COLO668 (cell line): ENCODE results near the gene CPA2.

Experiments used
- DNase-seq: peaks from one replicate; lab custom pipeline; 2025; ENCODE audit not compliant: unreplicated experiment; lab: John Stamatoyannopoulos, UW

CPA2 gene

DNA sequence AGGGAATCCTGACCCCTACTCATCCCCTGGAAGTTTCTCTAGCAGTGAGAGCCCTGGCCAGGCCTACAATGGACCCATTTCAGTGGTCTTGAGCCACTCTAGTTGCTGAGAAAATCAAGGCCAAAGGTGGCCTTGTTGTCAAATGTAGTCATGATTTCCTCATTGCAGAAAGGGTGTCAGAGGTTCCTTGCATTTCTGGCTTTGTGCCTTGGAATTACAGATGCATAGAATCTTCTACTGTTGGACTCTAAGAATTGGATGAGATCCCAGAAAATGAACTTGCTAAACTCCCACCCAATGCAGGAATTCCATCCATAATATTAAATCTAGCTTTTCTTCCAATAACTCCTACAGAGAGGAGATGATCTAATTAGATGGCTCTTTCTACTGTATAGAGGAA lies 12.2 kb downstream of the CPA2 start:
- DNase-seq, result no peak

DNA sequence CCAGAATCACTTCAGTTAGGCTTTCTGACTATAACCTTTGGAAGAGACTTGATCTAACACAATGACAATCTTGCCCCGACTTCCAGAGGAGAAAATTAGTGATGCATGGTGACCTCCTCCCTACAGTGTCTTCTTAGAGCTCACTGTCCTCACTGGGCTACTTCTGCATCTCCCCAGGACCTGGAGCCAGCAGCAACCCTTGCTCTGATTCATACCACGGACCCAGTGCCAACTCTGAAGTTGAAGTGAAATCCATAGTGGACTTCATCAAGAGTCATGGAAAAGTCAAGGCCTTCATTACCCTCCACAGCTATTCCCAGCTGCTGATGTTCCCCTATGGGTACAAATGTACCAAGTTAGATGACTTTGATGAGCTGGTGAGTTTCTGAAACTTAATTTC lies 12.6 kb downstream of the CPA2 start:
- no peak for DNase-seq

DNA sequence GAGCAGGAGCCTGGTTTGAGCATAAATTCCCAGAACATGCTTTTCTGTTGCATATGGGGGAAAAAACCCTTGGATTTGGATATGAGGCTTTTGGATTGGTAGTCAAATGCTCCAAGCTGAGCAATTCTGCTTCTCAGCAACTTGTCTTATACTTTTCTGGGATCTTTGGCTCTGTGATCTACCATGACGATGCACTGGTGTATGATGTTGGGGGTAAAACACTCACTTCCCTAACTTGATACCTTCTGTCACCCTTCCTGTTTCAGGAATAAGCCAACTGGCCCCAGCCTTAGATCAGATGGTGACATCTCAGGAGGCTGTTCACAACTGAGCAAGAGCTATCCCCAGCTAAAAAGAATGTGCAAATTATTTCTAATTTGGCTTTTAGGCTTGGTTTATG lies 13.2 kb downstream of the CPA2 start:
- no peak for DNase-seq

DNA sequence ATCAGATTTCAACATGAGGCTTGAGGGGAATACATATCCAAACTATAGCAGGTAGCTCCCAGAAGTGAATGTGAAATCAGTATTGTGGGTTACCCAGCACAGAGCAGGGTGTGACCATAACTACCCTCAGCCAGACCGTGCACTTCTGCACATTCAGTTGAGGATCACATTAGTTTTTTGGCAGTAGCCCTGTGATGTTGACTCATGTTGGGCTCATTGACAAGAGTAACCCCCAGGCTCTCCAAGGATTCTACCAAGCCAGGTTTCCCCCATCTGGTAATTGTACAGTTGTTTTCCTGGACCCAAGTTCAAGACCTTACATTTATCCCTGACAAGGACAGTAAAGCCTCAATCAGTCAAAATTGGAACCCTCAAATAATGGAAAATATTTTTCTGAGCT lies 14.6 kb downstream of the CPA2 start:
- no peak for DNase-seq

DNA sequence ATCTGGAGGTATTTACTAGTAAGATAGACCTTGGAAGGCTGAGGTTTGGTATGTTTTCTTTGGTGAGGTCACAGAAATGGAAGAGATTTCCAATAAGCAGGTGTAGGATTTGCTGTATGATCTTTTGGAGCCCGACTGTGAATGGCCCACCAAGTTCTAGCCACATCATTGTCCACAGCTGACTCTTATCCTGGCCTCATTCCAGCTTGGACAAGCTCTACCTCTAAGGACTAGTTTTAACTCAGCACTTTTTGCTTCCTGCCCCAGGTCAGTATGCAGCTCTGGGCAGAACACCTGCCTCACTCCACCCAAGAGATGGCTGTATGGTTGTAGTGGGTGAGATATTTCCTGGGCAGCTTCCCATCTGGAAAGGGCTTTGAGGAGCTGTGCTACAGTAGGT lies 20.2 kb downstream of the CPA2 start:
- no peak for DNase-seq

DNA sequence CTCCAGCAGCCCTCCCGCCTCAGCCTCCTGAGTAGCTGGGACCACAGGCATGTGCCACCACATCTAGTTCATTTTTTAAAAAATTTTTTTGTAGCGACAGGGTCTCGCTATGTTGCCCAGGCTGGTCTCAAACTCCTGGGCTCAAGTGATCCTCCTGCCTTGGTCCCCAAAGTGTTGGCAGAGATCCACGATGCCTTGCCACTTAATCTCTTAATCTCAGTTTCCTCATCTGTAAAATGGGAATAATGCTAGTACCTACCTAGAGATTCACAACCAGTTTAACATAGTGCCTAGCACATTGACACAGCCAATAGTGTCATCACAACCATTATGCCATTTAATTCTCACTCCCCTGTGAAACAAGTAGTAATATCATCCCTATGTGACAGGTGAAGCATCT lies 21.5 kb downstream of the CPA2 start:
- no peak for DNase-seq

DNA sequence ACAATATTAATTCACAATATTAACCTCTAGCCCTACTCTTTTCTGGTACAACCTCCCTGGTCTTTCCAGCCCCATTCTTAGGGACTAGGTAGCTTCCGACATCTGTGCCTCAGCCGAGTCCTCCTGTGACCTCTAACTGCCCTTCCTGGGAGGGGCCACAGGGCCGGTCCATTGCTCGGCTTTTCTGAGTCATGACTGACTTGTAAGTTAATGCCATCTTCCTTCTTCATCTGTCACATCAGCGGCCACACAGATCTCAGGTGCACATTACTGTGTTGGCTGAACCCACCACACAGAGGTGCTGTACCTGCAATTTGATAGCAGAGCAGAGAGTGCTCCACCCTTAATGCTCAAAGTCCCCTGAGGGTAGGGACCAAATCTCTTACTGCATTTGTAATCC lies 22.2 kb downstream of the CPA2 start:
- DNase-seq, result no peak

DNA sequence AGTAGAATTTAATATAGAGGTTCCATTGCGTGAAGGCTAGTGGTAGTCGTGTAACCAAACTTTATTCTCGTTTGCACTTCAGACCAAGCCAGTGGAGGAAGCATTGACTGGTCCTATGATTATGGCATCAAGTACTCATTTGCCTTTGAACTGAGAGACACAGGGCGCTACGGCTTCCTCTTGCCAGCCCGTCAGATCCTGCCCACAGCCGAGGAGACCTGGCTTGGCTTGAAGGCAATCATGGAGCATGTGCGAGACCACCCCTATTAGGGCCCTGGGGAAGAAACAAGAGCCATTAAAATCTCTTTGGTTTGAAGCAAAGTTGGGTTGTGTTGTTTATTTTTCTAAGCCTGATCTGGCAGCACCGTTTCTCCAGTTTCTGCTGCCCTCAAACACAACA lies 22.8 kb downstream of the CPA2 start:
- DNase-seq, result no peak

DNA sequence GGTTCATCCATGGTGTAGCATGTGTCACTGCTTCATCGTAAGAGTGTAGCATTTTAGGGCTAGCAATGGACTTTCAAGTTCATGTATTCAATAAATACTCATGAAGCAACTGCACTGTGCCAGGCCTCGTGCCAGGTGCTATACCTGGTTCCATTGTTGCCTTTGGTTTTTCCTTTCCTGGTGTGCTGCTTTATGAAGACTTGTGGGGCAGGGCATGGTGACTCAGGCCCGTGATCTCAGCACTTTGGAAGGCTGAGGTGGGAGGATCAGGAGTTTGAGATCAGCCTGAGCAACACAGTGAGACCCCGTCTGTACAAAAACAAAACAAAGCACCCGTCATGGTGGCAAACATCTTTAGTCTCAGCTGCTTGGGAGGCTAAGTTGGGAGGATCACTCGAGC lies 24.1 kb downstream of the CPA2 start:
- no peak for DNase-seq

DNA sequence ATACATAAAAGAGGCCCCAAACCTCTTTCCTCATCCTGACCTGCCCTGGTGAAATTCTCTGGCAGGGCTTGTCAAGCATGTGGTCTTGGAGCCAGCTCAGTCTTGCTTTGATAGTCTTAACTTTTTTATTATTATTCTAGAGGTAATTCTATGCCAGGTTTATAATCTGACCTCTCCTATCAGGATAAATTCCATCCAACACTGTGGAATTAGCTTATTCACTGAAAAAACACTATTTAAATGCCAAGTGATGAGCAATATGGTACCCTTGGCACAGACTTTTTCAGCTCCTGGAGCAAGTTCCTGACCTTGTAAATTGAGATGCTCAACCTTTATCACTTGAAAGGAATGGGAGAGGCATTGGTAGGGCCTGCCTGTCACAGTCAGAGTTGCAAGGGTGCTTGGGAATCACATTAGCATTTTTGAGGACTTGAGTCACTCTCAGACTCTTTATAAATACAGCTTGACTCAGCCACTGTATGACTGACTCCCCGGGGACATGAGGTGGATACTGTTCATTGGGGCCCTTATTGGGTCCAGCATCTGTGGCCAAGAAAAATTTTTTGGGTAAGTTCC lies 26.1 kb downstream of the CPA2 start, which contains the start of gene CPA4:
Gene CPA4, plus strand, starts transcription at position 480 of the 576 bp plus-strand sequence. Its CDS starts 20 bp downstream, at position 500.
- DNase-seq, result no peak

DNA sequence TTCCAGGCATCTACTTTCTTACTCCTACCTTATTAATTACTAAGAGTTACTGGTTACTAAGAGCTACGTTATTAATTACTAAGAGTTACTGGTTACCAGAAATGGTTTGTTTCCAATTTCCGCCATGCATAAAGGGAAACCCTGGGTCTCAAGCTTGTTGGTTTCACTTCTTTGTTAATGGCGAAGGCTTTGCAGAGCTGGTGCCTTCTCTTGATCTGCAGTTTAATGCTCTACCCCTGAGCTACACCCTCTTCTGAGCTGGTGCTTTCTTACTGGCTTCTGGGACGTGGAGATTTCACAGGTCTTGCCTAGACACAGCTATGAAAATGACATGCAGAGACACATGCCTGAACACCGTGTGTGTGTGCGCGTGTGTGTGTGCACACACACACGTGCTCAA lies 26.9 kb downstream of the CPA2 start:
- no peak for DNase-seq

DNA sequence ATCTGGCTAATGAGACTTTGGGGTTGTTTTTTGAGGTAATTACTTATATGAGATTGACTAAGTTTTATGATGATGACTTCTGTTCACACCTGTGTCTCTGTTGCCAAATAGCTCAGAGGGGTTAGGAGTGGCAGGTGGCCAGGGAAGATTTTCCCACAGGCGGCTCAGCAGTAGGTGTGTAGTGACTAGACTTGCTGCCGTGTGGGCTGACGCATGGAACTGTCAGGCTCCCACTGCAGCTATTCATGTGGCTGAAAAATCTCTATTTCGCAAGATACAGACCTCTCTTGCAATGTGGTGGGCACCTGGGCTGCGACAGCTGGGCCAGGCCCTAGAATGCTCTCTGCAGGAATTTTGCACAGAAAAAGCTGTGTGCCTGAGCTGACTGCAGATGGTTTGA lies 27.7 kb downstream of the CPA2 start:
- no peak for DNase-seq

DNA sequence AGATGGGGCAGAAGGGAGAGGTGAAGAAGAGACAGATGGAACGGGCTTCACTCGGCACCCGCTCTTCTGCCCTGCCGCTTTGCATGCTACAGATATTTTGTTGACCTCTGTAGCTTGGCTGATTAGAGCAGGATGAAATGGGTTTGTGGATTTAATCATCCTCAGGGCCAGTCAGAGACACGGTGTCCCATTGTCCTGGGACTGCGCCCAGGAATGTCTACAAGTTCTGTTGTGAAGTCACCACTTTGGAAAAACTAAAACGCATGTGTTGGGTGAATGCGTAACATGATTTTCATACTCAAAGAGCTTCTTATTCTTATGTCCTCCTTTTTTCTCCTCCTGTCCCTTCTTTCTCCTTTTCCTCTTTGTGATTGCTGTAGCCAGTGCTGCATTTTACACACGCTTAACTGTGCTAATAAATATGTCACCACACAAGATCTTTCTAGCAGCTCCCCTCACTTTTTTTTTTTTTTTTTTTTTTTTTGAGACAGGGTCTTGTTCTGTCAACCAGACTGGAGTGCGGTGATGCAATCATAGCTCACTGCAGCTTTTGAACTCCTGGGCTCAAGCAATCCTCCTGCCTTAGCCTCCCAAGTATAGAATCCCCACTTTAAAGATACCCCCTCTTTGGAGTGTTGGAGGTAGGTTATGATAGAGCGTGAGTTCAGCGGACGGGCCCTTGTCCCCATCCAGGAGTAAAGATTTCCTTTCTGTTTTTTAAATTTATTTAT lies 29.7 kb downstream of the CPA2 start:
- DNase-seq, result no peak

DNA sequence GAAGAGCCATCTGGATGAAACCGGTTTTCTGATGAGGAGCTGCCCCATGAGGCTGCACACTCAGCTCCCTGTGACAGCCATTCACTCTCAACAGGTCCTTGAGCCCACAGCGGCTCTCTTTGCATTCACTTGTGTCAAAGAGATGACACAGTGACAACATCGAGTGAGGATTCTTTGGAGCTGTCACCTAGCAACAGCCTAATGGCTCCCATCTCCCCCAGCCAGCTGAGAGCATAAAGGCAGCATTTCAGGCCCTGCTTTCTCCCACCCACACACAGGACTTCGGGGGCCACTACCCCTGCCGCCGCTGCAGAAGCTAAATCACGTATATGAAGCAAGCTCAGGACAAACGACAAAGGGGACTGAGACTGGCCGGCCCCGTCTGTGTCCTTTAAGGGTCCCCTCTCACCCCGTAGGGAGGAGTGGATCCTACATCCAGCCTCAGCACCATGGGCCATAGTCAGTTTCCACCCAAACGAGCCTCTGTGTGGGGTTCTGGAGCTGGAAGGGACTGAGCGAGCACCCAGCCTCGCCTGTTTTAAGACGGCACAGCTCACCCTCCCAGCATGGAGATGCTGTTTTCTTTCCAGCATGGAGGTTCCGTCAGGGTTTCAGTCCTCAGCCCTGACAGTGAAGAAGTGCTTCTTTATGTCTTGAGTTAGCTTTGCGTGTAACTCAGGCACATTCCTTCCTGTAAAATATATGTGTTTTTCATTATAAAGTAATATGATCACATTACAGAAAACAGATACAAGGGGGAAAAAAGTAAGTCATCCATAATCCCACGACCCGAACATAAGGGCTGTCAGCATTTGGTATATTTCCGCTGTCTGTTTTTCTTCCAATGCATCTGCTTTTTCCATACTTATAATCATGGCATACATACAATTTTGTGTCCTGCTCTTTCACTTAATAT lies 31.2 kb downstream of the CPA2 start:
- DNase-seq, result no peak

DNA sequence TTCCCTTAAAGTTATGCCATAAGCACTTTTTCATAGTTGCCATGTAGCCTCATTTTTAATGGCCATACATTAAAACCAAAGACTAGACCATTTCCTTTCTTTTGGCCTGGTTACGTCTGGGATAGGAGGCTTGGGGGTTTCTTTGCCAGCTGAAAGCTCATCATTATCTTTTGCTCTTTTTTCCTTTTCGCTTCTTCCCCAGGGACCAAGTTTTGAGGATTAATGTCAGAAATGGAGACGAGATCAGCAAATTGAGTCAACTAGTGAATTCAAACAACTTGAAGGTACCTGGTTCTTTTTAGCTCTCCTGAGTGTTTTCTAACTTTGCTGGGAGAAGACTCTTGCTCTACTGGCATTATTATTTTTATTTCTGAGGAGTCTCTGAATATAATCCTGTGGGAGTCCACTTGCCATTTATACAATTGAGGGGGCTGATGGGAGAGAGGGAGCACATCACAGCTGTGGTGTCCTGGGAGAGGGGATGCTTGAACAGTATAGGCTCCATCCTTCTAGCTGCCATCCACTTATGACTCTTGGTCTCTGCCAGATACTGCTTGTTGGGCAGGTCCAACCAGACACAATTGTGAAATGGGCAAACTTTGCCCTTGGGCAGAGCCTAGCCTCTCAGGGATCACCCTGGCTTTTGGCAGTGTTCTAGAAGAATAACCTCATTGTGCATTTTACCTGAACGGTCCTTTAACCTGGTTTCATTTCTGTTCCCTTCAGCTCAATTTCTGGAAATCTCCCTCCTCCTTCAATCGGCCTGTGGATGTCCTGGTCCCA lies 32.1 kb downstream of the CPA2 start:
- DNase-seq, result no peak

DNA sequence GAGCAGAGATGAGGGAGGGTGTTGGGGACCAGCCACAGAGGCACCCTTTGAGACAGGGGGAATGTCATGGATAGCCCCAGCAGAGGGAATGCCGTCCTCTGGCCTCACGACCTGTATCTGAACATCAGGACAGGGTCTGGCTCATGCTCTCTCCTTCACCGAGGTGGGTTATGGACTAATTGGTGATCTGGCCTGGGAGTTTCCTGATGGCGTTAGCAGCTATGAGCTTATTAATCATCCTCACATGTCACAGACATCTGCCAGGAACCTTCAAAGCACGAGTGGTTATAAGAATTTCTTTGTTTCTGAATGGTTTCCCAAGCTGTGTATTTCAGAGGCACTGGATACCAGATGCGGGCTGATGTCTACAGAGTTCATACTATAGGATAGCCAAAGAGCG lies 33.2 kb downstream of the CPA2 start:
- DNase-seq, result no peak

DNA sequence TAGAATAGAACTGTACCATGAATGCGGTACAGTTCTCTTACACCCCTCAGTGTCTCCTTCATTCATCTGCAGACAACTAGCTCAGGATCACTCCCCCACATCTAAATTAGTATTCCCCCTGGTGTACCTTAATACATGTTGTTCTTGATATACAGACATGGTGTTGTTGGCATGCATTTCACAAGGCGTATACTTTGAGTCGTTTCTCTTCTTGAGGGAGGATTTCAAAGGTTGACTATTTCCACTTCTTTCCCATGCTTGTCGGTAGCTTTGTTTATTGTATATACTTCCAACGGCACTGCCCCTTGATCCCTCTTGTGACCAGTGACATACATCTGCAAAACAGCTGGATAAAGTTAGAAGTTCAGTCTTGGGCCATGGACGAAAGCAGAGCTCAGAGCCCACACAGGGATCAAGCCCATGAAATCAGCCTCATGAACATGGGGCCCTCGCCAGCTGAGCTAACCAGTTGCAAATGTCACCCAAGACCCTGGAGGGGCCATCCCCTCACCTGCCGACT lies 34.9 kb downstream of the CPA2 start:
- no peak for DNase-seq

DNA sequence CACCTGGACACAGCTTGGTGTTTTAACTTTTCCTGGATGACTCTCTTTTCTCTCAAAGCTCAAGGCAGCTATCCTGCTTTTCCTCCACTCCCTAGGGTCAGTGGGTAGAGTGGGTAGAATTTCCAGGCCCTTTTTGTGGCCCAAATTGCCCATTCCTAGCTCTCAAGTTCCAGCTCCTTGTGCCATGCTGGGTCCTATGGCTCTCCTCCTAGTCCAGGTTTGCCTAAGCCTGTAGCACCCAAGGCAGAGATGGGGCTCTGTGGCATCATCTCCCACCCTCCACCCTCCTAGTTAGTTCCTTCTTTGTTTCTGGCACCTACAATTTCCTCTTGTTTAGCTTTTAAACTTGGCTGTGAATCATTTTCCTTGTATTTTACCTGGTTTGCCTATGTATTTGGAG lies 36.0 kb downstream of the CPA2 start:
- no peak for DNase-seq

DNA sequence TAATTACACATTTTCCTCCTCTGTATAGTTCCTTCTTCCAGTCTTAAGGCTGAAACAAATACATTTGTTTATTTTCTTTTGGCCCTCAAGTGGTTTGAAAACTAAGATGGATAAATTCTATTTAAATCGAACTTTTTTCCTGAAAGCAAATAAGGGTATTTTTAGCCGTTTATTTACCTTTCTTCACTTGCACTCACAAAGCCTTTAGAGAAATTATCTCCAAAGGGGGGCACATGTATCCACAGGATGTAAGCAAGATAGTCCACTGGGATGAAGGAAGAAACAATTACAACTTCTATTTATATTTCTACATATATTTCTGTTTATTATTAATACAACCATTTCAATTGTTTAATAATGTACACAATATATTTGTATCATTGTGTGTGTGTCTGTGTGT lies 36.5 kb downstream of the CPA2 start:
- DNase-seq, result no peak

DNA sequence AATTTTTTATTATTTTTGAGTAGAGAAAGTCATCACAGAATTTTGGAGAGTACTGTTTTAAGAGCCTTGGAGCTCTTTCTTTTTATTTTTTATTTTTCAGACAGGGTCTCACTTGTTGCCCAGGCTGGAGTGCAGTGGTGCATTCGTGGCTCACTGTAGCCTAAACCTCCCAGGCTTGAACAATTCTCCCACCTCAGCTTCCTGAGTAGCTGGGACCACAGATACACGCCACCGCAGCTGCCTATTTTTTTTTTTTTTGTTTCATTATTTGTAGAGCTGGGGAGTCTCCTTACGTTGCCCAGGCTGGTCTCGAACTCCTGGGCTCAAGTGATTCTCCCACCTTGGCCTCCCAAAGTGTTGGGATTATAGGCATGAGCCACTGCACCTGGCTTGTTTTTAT lies 36.9 kb downstream of the CPA2 start:
- no peak for DNase-seq

DNA sequence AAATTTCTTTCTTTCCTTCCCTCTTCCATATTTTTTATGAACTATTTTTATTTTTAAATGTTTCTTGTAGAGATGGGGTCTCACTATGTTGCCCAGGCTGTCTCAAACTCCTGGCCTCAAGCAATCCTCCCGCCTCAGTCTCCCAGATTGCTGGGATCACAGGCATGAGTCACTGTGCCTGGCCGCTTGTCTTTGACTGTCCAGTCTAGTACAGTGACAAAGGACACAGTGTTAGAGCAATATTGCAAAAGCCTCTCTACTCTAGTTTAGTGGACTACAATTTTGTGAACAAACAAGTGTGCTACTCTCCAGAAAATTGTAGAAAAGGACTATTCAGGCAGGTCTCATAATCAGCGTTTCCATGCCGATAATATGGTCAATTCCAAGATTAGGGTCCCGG lies 37.3 kb downstream of the CPA2 start:
- DNase-seq, result no peak
